DND-41 (cell line): ENCODE measurements around the gene ATP9B.

ENCODE experiments used
- ATAC-seq: fragments of 200-7000 bp; cut with Tn5 transposase; 3 replicates; pipeline ENCODE4 v1.9.1; 2021; ENCODE audit warnings: low read depth; ENCODE audit not compliant: insufficient read depth
- DNase-seq: peaks from one replicate; pipeline ENCODE4 v3.0.0-alpha.2; 2020
- H2AFZ ChIP-seq: 2 replicates; pipeline ENCODE4 v1.6.0; 2012; ENCODE audit warnings: low read depth, low read length
- H3K27ac ChIP-seq: 2 replicates; pipeline ENCODE4 v1.5.1; 2012; ENCODE audit warnings: low read length, inconsistent platforms
- H3K27me3 ChIP-seq: fragments of 200-600 bp; sonication (generic); 2 replicates; pipeline ENCODE4 v1.6.0; 2012; ENCODE audit warnings: low read length, mild to moderate bottlenecking, inconsistent platforms; ENCODE audit not compliant: insufficient read depth, poor library complexity
- H3K36me3 ChIP-seq: 2 replicates; pipeline ENCODE4 v1.5.1; 2012; ENCODE audit warnings: low read length, inconsistent platforms; ENCODE audit not compliant: insufficient read depth
- H3K4me1 ChIP-seq: 2 replicates; pipeline ENCODE4 v1.5.1; 2012; ENCODE audit warnings: mild to moderate bottlenecking, low read length; ENCODE audit not compliant: insufficient read depth
- H3K4me2 ChIP-seq: 2 replicates; pipeline ENCODE4 v1.6.0; 2012; ENCODE audit warnings: mild to moderate bottlenecking, moderate library complexity, low read length, inconsistent platforms; ENCODE audit not compliant: insufficient read depth
- H3K4me3 ChIP-seq, 2 experiments: fragments of 200-600 bp in 1 of 2; shearing (Covaris generic) in 1 of 2; 2 replicates each; pipeline ENCODE4 v1.5.1; 2012 to 2016; ENCODE audit warnings: inconsistent platforms in 2 of 2, low read length in 2 of 2, mild to moderate bottlenecking in 2 of 2, low read depth in 1 of 2, moderate library complexity in 1 of 2
- H3K79me2 ChIP-seq: 2 replicates; pipeline ENCODE4 v1.6.0; 2012; ENCODE audit warnings: low read length, inconsistent platforms; ENCODE audit not compliant: insufficient read depth
- H3K9ac ChIP-seq: 2 replicates; pipeline ENCODE4 v1.6.0; 2012; ENCODE audit warnings: low read depth, mild to moderate bottlenecking, inconsistent platforms, low read length, moderate library complexity
- H3K9me3 ChIP-seq: 2 replicates; pipeline ENCODE4 v1.5.1; 2012; ENCODE audit warnings: low read length, moderate library complexity, mild to moderate bottlenecking, inconsistent platforms; ENCODE audit not compliant: insufficient read depth, severe bottlenecking
- H4K20me1 ChIP-seq: 2 replicates; pipeline ENCODE4 v1.6.0; 2012; ENCODE audit warnings: low read length; ENCODE audit not compliant: insufficient read depth
- CTCF ChIP-seq: IDR thresholded peaks from 2 replicates; pipeline ENCODE4 v1.5.1; 2012; ENCODE audit warnings: borderline replicate concordance, low read length, moderate library complexity, mild to moderate bottlenecking; ENCODE audit not compliant: poor library complexity, severe bottlenecking; ENCODE audit errors: extremely low read depth
- EZH2 ChIP-seq: IDR thresholded peaks from 3 replicates; pipeline ENCODE4 v1.6.1; 2012; ENCODE audit warnings: borderline replicate concordance, low read depth, mild to moderate bottlenecking, moderate library complexity, low read length, inconsistent platforms; ENCODE audit not compliant: severe bottlenecking

Gene ATP9B

GRCh38 chr18:79402977-79403722 lies 334.0 kb downstream of the ATP9B start:
- Histone ChIP-seq H3K79me2 (peaks cover 26% of the 10 kb centered on the region), H3K4me1 (peaks cover 49% of the 10 kb centered on the region), H3K36me3 (no peaks in the 10 kb centered on the region), H3K9me3 (no peaks in the 10 kb centered on the region), H3K4me3 (no peak overlapping the region), H3K4me2 (no peak overlapping the region), H3K27ac (no peak overlapping the region), H4K20me1 (peaks cover 38% of the 10 kb centered on the region), H2AFZ (no peak overlapping the region), H3K9ac (no peak overlapping the region), H3K27me3 (no peaks in the 10 kb centered on the region)
- no peak for ATAC-seq
- DNase-seq = no peak
- TF ChIP-seq EZH2 = no peak
- TF ChIP-seq CTCF = no peak

GRCh38 chr18:79403723-79404566 lies 334.8 kb downstream of the ATP9B start:
- H3K36me3 ChIP-seq = no peaks in the 10 kb centered on the region
- no peaks in the 10 kb centered on the region for H3K9me3 ChIP-seq
- DNase-seq (no peak), ATAC-seq (no peak)
- no peak overlapping the region for H3K4me2 ChIP-seq
- peaks cover 38% of the 10 kb centered on the region for H4K20me1 ChIP-seq
- H3K27me3 ChIP-seq = no peaks in the 10 kb centered on the region
- H2AFZ ChIP-seq = no peak overlapping the region
- H3K4me1 ChIP-seq = peaks cover 49% of the 10 kb centered on the region
- no peak for TF ChIP-seq EZH2
- TF ChIP-seq CTCF = no peak
- H3K27ac ChIP-seq = no peak overlapping the region
- no peak overlapping the region for H3K9ac ChIP-seq
- peaks cover 26% of the 10 kb centered on the region for H3K79me2 ChIP-seq
- no peak overlapping the region for H3K4me3 ChIP-seq

GRCh38 chr18:79404567-79404910 lies 335.3 kb downstream of the ATP9B start:
- H3K9ac ChIP-seq = no peak overlapping the region
- H3K27me3 ChIP-seq = no peaks in the 10 kb centered on the region
- H3K4me2 ChIP-seq = no peak overlapping the region
- H2AFZ ChIP-seq = no peak overlapping the region
- no peak for DNase-seq
- peaks cover 26% of the 10 kb centered on the region for H3K79me2 ChIP-seq
- peaks cover 38% of the 10 kb centered on the region for H4K20me1 ChIP-seq
- no peak for ATAC-seq
- H3K4me3 ChIP-seq = no peak overlapping the region
- peaks cover 43% of the 10 kb centered on the region for H3K4me1 ChIP-seq
- no peak for TF ChIP-seq EZH2
- no peak overlapping the region for H3K27ac ChIP-seq
- H3K9me3 ChIP-seq = no peaks in the 10 kb centered on the region
- H3K36me3 ChIP-seq = no peaks in the 10 kb centered on the region

- no peak overlapping the region for H3K4me2 ChIP-seq
Measured at GRCh38 chr18:79405019-79405780, 336.0 kb downstream of the ATP9B start.

More at GRCh38 chr18:79405019-79405780, 336.0 kb downstream of the ATP9B start:
- TF ChIP-seq CTCF = no peak
- no peak for TF ChIP-seq EZH2
- Histone ChIP-seq H3K4me1 (peaks cover 41% of the 10 kb centered on the region), H3K79me2 (peaks cover 26% of the 10 kb centered on the region), H3K4me3 (no peak overlapping the region), H3K27me3 (no peaks in the 10 kb centered on the region), H4K20me1 (peaks cover 38% of the 10 kb centered on the region), H3K36me3 (peaks cover under 1% of the 10 kb centered on the region; the same call in 1 of the 2 replicates), H3K9me3 (no peaks in the 10 kb centered on the region), H3K9ac (no peak overlapping the region), H3K27ac (no peak overlapping the region), H2AFZ (no peak overlapping the region)
- ATAC-seq = no peak
- DNase-seq = no peak
